ENCODE measurements around the gene ATP11A.

The ATP11A gene

DNA sequence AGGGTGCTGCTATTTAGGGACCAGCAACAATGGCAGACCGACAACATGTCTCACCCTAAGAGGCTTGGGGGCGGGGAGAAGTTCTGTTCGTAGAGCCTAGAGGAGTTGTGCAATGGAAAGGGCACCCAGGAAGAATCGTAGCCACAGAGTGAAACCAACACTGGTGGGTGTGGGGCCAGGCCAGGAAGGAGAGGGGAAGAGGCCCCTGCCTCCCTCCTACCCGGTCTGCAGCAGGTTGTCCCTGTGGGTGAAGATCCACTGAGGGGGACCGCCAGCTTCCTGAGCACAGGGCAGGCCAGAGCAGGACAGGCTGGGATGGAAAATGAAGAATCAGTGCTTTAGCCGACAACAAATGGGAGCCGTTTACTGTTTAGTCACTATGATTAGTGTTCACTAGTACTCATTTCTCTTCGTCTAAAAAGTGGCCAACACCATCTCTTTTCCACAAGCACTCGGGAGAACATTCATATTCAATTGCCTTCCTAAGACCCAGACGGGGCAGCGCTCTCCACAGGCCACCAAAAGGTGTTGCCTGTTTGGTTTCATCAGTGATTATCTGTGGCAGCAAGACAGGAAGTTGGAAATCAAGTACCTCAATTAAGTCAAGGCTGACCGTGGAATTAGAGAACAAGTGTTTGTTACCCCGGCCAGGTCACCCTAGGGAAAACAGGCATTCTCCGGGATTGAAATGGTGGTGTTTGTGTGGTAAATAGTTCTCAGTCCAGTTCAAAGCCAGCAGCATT, 1.1 kb upstream of the ATP11A start:
- TF ChIP-seq SCRT2 (tag by site-specific recombination; IDR thresholded peaks at IDR 0.05): no peak
- TF ChIP-seq, protein P1, sequence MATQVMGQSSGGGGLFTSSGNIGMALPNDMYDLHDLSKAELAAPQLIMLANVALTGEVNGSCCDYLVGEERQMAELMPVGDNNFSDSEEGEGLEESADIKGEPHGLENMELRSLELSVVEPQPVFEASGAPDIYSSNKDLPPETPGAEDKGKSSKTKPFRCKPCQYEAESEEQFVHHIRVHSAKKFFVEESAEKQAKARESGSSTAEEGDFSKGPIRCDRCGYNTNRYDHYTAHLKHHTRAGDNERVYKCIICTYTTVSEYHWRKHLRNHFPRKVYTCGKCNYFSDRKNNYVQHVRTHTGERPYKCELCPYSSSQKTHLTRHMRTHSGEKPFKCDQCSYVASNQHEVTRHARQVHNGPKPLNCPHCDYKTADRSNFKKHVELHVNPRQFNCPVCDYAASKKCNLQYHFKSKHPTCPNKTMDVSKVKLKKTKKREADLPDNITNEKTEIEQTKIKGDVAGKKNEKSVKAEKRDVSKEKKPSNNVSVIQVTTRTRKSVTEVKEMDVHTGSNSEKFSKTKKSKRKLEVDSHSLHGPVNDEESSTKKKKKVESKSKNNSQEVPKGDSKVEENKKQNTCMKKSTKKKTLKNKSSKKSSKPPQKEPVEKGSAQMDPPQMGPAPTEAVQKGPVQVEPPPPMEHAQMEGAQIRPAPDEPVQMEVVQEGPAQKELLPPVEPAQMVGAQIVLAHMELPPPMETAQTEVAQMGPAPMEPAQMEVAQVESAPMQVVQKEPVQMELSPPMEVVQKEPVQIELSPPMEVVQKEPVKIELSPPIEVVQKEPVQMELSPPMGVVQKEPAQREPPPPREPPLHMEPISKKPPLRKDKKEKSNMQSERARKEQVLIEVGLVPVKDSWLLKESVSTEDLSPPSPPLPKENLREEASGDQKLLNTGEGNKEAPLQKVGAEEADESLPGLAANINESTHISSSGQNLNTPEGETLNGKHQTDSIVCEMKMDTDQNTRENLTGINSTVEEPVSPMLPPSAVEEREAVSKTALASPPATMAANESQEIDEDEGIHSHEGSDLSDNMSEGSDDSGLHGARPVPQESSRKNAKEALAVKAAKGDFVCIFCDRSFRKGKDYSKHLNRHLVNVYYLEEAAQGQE (tag by site-specific recombination; IDR thresholded peaks at IDR 0.05): no peak
- no peak for TF ChIP-seq ZNF354C (tag by site-specific recombination; IDR thresholded peaks at IDR 0.05; ENCODE audit: borderline replicate concordance, low read depth)
- TF ChIP-seq ZNF174 (tag by site-specific recombination; IDR thresholded peaks at IDR 0.05): no peak
- TF ChIP-seq, protein P2, sequence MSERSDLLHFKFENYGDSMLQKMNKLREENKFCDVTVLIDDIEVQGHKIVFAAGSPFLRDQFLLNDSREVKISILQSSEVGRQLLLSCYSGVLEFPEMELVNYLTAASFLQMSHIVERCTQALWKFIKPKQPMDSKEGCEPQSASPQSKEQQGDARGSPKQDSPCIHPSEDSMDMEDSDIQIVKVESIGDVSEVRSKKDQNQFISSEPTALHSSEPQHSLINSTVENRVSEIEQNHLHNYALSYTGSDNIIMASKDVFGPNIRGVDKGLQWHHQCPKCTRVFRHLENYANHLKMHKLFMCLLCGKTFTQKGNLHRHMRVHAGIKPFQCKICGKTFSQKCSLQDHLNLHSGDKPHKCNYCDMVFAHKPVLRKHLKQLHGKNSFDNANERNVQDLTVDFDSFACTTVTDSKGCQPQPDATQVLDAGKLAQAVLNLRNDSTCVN (tag by site-specific recombination; optimal IDR thresholded peaks at IDR 0.05): no peak
- TF ChIP-seq ZBTB8A (tag by site-specific recombination; IDR thresholded peaks at IDR 0.05): no peak
- no peak for TF ChIP-seq ZNF629 (tag by site-specific recombination; IDR thresholded peaks at IDR 0.05)
- TF ChIP-seq, protein P3, sequence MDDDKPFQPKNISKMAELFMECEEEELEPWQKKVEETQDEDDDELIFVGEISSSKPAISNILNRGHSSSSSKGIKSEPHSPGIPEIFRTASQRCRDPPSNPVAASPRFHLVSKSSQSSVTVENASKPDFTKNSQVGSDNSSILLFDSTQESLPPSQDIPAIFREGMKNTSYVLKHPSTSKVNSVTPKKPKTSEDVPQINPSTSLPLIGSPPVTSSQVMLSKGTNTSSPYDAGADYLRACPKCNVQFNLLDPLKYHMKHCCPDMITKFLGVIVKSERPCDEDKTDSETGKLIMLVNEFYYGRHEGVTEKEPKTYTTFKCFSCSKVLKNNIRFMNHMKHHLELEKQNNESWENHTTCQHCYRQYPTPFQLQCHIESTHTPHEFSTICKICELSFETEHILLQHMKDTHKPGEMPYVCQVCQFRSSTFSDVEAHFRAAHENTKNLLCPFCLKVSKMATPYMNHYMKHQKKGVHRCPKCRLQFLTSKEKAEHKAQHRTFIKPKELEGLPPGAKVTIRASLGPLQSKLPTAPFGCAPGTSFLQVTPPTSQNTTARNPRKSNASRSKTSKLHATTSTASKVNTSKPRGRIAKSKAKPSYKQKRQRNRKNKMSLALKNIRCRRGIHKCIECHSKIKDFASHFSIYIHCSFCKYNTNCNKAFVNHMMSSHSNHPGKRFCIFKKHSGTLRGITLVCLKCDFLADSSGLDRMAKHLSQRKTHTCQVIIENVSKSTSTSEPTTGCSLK (tag by site-specific recombination; IDR thresholded peaks at IDR 0.05): no peak
- TF ChIP-seq, protein P4, sequence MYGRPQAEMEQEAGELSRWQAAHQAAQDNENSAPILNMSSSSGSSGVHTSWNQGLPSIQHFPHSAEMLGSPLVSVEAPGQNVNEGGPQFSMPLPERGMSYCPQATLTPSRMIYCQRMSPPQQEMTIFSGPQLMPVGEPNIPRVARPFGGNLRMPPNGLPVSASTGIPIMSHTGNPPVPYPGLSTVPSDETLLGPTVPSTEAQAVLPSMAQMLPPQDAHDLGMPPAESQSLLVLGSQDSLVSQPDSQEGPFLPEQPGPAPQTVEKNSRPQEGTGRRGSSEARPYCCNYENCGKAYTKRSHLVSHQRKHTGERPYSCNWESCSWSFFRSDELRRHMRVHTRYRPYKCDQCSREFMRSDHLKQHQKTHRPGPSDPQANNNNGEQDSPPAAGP (tag by site-specific recombination; IDR thresholded peaks at IDR 0.05): no peak
- no peak for TF ChIP-seq OSR2 (tag by site-specific recombination; IDR thresholded peaks at IDR 0.05)
- Histone ChIP-seq H3K4me3 (ENCODE audit: low read depth, low read length) (no peak overlapping the region), H3K4me1 (ENCODE audit: control insufficient read depth, insufficient read depth, low read length) (0 out of 2 replicates have a peak, but pooled peaks cover 4% of the 10 kb centered on the region), H3K27ac (ENCODE audit: extremely low read depth, low read depth, low read length) (no peak overlapping the region; the same call in 1 of the 2 replicates), H3K9me3 (ENCODE audit: control insufficient read depth, insufficient read depth, low read depth, low read length) (no peaks in the 10 kb centered on the region), H3K36me3 (ENCODE audit: control insufficient read depth in 2 of 2, insufficient read depth in 1 of 2, low read length in 2 of 2) (no peaks in the 10 kb centered on the region)
- POLR2A ChIA-PET: no interaction called here
- CTCF ChIA-PET: no interaction called here

DNA sequence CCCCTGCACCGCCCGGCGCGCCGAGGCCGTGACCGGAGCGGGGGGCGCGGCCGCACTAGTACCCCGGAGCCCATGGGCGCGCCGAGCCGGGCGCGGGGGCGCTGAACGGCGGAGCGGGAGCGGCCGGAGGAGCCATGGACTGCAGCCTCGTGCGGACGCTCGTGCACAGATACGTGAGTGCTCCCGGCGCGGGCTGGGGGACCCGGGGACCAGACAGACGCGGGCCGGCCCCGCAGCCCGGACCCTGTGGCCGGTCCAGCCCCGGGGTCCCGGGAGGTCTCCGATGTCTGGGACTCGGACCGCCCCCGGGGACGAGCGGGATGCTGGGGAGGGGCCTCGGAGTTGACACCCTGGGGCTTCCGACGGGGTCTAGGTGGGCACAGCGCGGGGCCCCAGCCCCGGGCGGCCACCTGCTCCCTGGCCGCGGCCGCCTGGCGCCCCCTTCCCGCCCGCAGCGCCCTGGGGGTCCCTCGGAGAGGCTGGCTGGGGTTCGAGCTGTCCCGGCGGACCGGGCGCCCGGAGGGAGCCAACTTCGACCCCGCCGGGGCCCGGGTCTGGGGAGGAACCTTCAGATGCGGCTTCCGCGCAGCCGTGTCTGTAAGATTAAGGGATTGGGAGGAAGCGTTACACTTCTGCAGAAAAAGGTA, 568 bp downstream of the ATP11A start:
- TF ChIP-seq ZBTB20 (tag by site-specific recombination; IDR thresholded peaks at IDR 0.05) (peak; percentile 50; the same call in 1 of the 2 replicates), ZNF394 (tag by site-specific recombination; IDR thresholded peaks at IDR 0.05; ENCODE audit: borderline replicate concordance) (no peak), GLIS2 (tag by site-specific recombination; IDR thresholded peaks at IDR 0.05) (peak; percentile 42; the same call in 1 of the 2 replicates), ZNF561 (tag by site-specific recombination; IDR thresholded peaks at IDR 0.05; ENCODE audit: borderline replicate concordance) (peak; percentile 38; the same call in 1 of the 2 replicates), ZBTB8A (tag by site-specific recombination; IDR thresholded peaks at IDR 0.05) (peak; percentile 56), ZNF423 (tag by site-specific recombination; IDR thresholded peaks at IDR 0.05) (0 out of 2 replicates have a peak, but pooled peaks have one; percentile 33), ZSCAN30 (tag by site-specific recombination; IDR thresholded peaks at IDR 0.05) (peak; percentile 26; the same call in 1 of the 2 replicates), ZNF571 (tag by site-specific recombination; IDR thresholded peaks at IDR 0.05) (no peak)
- TF ChIP-seq, protein P2 (tag by site-specific recombination; optimal IDR thresholded peaks at IDR 0.05): peak; percentile 80
- ChIA-PET POLR2A (no interaction called here), CTCF (no interaction called here)
- 0 out of 2 replicates have a peak, but pooled peaks cover 4% of the 10 kb centered on the region for H3K4me1 ChIP-seq (ENCODE audit: control insufficient read depth, insufficient read depth, low read length)
- H3K4me3 ChIP-seq (ENCODE audit: low read depth, low read length): peak overlapping the region; percentile 73
- H3K9me3 ChIP-seq (ENCODE audit: control insufficient read depth, insufficient read depth, low read depth, low read length): no peaks in the 10 kb centered on the region
- no peaks in the 10 kb centered on the region for H3K36me3 ChIP-seq (ENCODE audit: control insufficient read depth in 2 of 2, insufficient read depth in 1 of 2, low read length in 2 of 2)
- H3K27ac ChIP-seq (ENCODE audit: extremely low read depth, low read depth, low read length): peak overlapping the region; percentile 82; the same call in 1 of the 2 replicates

Data from HEK293 (cell line).